NCI-H2029 treated with DMSO at 0.1 percent for 48 hours (cell line): ENCODE data around the gene RAPGEF4.
A peak's percentile ranks its signal among the peaks of the same experiment; 100 is the strongest.

ENCODE experiments used
- DNase-seq: peaks from one replicate; lab custom pipeline; 2025; lab: John Stamatoyannopoulos, UW

The RAPGEF4 gene

DNA sequence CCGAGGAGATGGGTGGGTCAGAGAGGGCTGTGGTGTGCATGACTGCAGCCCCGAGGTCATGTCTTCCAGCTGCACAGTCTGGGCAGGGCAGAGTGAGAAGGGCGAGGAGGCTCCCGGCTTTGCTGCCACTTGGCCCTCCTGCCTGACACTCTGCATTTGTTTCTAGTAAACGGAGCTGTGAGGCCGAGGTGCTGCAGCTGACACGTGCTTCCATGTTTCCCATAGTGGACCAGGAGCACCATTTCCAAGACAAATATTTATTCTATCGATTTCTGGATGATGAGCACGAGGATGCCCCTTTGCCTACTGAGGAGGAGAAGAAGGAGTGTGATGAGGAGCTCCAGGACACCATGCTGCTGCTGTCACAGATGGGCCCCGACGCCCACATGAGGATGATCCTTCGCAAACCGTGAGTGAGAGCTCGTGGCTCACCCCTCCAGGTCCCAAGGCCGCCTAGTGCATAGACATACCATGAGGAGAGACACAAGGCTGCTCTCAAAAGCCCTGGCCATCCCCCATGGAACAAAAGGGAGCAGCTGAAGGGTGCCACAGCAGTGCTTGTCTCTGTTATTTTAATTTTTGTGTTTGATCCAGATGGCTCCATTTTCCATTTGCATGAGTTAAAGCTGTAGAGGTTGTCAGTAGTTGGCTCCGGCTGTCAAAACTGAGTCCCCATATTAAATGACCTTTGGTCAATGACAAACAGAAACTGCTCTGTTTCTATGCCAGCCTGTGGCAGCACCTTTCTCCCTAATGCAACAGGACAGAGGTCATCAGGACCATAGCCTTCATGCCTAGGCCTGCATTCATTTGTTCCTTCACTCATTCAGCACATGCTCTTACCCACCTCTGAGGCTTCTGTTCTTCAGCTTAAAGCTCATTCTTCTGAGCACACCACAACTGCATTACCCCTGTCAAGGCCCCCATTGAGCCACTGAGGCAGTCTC is 231.7 kb downstream of the RAPGEF4 start:
- peak; percentile 56 for DNase-seq

DNA sequence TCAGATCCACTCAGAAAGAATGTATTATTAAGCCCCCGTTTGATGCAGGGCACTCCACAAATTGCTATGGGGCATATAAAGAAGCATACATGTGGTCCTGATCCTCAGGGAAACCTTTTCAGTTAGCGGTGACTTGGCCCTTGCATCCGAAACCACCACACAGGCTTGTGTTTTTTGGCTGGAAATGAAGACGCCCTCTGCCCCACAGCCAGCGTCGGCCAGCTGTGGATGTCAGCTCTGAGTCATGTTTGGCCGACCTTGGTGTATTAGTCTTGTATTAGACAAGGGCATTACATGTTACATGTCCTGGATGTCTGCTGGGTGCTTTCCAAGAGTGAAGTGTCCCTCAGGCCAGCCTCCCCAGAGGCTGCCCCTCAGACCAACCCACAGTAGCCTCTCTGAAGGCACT is 232.4 kb downstream of the RAPGEF4 start:
- no peak for DNase-seq

DNA sequence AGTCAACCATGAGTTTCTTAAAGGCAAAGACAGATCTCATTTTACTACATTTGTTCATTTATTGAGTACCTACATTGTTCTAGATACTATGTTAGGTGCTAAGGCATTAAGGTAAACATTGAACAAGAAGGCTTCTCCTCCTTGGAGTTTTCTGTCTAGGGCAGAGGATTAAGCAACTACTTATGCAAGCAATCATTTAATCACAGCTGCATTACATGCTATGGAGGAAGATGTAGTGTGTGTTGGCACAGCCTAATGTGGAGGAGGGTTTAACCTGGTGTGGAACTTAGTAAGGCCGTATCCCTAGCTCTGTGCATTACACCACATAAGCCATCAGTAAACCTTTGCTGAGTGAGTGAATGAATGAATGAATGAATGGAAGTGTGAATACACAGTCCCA is 233.5 kb downstream of the RAPGEF4 start:
- DNase-seq: no peak

DNA sequence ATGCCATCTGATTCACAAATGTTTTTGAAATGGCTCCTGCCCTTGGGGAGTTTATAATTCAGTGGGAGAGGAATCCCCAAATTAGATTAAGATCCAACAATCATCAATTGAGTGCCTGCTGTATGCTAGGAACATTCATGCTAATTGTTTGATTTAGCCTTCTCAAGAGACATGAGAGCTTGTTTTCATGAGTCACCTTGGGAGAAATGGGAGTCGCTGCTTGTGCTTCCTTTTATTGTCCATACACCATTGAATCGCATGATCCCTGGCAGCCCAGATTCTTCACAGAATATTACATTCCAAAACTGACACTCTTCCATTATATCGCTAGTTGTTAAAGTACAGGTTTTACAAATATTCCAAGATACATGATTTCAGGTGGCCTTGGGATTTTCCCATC is 234.0 kb downstream of the RAPGEF4 start:
- no peak for DNase-seq

DNA sequence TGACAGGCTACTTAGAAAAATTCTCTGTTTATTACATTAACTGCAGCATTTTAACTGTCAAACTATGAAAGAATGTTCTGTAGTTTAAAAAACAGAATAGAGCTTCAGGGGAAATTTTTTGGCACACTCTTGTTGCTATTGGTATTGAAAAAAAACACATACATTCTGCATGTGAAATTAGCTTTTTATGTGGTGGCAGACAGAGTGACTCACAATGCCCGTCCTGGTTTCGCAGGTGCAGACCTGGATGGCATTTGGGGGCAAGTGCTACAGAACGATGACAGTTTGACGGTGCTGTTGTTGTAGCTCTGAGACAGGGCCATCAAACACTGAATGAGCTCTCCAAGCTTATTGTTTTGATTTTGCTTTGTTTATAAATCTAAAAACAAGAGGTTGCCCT is 235.0 kb downstream of the RAPGEF4 start:
- DNase-seq: no peak

DNA sequence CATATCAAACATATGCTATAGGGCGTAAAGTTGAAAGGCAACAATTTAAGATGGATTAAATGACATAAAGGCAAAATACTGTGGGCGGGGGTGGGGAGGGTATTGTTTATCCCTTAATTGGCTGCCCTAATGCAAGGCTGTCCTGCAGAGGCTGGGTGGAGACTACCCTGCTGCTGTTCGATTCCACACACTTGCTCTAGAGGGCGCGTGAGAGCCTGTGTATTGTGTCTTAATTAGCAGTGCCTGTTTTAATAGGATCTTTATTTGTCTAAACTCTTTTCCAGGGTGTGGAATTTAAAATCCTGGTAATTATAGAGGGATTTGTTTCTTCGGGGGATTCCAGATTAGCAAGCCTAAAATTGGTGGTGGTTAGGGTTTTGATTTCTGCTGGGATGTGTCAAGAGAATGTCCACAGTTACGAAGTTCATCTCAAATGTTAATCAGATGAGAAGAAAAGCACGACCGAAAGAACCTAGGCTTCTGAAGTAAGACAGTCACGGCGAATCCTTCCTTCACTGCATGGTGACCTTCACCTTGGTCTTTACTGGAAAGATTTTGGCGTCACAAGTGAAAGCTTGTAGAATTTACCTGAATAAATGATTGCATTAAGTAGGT is 236.5 kb downstream of the RAPGEF4 start:
- DNase-seq: peak; percentile 9

DNA sequence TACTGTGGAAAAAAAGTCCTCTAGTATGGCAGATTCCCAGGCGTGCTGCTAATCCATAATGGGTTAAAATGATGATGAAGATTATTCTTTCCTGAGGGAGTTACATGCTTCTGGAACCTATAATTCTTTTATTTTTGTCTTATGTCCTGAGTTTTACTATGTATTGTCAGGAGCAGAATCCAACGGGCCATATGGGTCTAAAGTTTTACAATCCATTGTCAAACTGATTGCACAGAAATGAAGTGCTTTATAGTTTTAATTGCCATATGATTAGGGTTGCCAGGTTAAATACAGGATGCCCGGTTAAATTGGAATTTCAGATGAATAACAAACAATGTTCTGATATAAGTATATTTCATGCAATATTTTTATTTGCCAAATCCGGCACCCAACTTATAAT is 239.1 kb downstream of the RAPGEF4 start:
- no peak for DNase-seq

DNA sequence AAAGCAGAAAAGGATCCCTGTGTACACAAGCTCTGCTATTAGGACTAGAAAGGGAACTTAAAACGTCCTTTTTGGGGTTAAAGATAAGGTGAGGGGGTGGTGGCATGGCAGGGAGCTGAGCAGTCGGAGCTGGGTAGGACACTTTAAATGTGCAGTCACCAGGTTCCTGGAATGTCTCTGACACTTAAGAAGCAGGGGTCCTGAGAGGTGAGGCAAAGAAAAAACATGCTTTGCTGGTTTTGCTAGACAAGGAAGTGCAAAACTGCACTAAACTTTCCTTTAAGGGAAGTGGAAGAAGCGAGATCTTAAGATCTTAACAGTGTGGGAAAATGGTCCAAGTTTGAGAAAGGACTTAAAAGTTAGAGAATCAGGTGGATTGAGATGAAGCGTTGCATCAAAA is 240.5 kb downstream of the RAPGEF4 start:
- no peak for DNase-seq

DNA sequence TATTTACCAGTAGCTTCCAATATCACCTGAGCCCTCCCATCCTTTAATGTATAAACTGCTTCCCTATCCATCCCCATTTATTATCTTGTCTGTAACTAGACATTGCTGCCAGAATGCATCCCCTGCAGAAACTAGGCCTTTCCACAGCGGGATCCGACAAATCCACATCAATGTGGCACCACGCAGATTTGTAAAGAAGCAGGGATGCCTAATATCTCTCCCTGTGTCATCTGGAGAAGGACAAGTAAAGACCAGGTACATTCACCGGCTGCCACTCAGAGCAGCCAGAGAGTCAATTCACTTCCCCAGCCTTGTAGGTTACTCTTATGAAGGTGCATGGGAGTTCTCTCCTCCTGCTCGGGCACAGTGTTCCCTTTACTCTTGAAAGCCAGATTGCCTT is 241.2 kb downstream of the RAPGEF4 start:
- no peak for DNase-seq

DNA sequence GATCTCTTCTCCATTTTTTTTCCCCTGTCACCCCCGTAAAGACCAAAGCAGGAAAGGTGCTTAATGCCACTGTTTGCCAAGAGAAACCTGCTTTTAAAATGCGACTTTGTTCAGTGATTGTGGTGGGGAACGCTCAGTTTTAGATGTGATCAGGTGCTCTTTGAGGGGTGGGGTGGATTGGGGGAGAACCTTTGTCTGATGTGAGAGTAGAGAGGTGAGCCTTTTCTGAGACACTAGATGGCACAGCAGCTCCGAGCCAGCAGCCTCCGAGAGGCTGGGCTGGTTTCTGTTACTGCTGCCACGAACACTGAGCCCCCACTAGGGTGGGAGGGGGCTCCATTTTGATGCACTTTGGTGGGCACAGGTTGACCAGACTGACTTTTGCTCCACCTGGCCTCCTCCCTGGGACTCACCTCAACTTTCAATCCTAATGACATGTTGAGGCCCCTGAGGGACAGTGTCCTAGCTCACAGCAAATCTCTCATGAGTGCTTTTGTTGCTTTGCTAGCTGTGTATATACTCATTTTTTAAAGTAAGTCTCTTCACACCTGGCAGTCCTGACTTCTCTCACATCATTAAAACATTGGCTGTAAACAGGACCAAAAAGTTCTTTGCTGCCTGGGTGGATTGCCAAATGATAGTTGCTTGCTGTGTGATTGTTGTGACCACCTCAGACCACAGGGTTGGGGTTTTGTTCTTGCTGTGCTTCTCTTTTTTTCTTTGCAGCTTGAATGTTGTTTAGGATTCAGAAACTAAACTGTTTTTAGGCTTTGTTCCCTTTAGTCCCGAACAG is 241.8 kb downstream of the RAPGEF4 start:
- DNase-seq: no peak

DNA sequence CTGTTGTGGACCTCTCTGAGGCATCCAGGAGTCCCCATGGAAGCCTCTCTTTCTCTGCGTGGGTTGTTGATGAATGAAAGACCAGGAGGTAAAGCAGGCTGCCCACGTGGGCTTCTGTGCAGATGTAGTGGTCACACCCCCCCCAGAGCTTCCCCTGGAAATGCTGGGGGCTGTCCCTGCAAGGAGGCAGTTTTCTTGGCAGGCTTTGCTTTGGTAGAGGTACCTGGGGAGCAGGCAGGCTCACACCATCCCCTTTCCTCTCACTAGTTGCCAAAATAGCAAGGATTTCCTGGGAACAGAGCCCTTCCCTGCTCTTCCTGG is 242.4 kb downstream of the RAPGEF4 start:
- no peak for DNase-seq

DNA sequence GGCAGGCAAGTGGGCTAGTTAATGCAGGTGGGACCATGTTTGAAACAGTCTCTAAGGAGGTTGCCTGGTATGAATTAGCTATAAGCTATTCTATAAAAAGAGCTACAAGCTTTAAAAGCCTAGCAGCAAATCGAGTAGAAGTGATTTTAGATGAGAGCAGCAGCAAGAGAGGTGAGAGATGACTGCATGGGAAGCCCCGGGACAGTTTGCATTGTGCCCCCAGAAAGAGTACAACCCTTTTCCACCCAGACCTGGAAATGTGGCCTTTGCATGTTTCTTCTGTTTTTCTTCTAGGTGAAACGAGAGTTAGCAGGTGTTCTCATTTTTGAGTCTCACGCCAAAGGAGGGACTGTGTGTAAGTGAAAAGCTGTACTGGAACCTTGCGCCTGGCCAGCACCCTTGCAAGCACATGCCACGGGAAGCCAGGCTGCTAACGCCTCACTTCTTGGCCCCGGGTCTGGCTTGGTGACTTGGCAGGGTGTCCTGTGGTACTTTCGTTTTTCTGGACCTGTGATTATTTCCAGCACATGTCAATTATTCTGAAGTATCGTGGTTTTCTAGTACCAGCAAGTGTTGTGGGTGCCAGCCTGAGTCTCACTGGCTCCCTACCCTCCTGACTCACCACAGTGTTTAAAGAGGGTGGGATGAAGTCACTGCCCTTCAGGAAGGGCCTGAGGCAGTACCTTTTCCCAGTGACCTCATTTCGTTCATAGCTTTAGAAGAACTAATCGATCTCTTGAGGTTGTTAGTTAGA is 249.7 kb downstream of the RAPGEF4 start:
- peak; percentile 78 for DNase-seq

DNA sequence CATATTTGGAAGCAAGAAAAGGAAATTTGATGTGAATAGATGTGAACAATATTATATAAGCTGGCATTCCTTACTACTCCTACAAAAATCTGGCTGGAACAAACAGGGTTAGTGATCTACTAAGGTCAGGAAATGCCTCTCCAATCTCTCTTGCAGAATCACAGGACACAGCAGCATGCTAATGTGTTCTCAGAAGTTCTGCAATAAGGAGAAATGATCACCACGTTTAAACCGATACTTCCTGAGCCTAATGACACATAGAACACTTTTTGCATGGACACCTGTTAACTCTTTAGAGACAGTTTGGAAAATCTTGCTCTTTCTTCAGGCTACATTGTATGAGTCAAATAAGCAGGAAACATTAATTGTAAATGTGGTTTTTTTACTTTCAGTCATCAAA is 250.4 kb downstream of the RAPGEF4 start:
- no peak for DNase-seq

DNA sequence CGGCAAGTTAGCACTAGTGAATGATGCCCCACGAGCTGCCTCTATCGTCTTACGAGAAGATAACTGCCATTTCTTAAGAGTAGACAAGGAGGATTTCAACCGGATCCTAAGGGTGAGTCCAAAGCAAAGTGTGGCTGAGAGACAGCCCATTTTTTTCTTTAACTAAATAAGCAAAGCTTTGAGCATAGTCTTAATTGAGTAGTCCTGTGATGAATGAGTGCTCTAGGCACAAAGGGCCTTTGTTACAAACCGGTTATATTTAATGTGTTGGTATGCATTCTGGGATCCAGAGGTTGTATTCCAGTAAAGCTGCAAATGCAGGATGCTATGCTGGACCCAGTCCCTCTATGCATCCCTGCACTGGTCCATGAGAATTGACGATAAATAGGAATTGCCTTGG is 253.1 kb downstream of the RAPGEF4 start:
- DNase-seq: no peak

DNA sequence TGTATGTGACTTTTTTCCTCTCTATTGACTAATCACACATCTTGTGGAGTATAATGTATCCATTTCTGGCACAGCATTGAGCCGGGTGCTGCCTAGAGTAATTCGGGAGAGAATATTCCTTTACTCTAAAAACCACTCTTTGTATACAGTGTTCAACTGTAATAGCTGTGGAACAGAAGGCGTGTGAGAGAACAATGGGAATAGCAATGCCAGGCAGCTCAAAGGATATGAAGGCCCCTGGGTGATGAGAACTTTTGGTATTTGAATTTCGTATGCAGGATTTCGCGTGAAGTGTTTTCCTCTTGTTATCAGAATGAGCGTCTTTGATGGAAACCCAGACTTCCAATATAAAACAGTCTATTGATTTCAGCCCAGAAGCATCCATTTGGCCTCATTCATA is 255.4 kb downstream of the RAPGEF4 start:
- DNase-seq: no peak

DNA sequence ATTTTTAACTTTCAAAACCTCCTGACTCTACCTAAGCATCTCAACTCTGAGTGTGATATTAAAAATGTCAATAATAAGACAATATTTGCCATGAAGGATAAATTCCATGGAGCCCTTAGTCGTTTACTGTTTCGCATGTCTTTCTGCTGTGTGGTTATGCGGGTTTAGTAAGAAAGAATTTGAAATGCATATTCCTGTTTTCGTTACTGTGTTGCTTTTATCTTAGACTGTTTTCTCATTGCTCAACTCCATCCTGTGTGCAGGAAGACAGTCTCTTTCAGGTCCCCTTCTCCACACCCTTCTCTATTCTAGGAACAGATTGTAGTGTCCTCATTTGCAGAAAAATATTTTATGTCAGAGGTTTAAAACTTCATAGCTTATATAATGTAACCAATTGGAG is 257.5 kb downstream of the RAPGEF4 start:
- no peak for DNase-seq

DNA sequence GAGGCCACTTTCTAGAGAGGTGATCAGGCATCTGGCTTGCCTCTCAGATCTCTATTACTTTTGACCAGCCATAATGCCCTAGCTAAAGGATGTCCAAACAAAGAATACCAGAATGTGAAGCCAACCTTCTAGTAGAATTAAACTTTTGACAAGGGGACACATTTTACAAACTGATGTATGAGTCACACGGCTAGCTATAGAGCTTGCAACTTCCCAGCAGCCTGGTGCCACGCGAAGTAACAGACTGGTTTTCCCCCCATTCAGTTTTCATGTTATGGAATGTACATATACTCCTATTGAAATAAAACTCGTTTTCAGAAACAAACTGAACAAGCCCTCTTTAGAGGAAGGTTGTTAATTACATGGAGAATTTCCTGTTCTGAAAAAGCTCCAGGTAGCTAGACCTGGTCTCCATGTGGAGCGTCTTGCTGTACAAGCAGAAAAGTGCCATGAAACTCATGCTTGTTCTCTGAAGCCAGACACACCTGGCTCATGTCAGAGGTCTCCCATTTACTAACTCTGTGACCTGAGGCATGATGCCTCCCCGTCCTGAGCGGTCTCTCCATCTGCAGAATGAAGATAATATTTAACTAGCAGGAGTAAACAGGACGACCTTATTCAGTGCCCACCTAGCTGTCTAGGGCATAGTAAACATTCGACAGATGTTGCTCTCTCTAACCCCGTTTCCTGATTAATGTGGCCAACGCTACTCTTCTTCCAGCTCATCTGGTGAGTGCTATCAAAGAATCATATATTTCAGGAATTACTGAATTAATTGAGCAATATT is 258.5 kb downstream of the RAPGEF4 start:
- DNase-seq: no peak

DNA sequence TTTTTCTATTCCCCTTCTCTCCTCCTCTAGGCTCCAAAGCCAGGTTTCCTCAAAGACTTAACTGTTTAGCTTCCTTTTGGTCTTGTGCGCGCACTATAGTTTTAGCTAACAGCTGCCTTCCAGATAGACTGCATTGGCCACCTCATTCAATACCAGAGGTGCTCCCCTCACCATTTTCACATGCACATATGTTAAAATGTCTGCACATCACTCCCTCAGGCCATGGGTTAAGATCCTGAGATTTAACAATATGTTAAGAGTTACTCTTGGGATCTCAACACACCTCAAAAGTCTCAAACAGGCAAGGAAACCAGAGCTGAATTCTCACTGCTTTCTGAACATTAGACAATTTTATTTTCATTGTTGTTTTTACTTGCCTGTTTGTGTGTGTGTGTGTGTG is 259.2 kb downstream of the RAPGEF4 start:
- DNase-seq: no peak

DNA sequence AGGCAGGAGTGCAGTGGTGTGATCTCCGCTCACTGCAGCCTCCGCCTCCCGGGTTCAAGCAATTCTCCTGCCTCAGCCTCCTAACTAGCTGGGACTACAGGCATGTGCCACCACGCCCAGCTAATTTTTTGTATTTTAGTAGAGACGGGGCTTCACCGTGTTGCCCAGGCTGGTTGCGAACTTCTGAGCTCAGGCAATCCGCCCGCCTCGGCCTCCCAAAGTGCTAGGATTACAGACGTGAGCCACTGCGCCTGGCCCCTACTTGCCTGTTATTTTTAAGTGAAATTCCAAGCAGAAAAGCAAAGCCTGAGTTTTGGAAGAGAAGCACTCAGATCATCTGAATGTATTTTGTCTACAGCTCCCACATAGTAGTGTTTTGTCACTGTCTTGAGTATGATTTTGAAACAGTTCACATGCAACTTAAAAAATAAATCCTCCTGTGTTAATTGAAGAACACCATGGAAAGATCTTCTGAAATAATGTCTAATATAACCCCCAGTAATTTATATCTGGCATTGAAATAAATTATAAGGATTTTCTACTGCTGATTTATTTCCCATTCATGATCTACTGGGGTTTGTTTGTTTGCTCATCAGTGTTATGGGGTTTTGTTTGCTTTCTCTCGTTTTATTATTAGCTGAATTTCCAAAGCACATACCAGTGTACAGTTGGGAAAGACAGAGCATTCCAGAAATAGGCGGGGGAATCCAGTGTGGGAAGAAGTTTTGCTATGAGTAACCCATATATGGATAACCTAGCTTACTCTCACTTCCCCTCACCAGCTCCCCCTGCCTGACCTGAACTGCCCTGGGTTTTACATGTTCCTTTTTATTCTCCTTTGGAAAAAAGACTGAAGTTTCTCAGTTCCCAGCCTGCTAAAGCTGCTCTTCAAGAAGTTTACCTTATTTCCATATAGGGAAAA is 259.9 kb downstream of the RAPGEF4 start:
- no peak for DNase-seq

DNA sequence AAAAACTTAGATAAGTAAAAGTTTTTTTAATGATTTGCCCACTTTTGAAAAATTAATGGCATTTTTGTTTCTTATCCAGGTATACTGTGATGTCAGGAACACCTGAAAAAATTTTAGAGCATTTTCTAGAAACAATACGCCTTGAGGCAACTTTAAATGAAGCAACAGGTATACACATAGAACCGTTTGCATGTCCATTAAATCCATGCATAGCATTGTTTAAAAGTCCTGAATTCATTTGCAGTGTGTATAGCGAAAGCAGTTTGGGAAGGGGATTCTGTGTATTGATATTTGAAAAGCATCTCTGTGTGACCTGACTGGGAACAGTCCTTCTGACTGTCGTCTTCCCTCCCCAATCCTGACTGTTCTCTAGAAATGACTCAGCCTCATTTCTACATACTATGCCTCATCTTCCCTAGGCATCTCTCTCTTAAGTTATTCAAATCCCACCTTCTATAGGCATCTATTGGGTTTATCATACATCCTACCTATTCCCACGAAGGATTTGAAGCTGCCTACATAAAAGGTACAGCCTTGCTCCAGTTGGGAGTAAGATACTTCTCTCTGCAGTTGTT is 260.8 kb downstream of the RAPGEF4 start:
- no peak for DNase-seq
